Activated T-helper 2 cell treated with anti-CD3 and anti-CD28 coated beads, Interferon-gamma antibody, Interleukin-2, Interleukin-4, amounts not matched to agents 10 μg/mL and 5 μg/mL and 100 μg/mL, durations not matched to agents 14 hours and 24 hours and 36 hours (primary cell): ENCODE results near the gene THSD7A. TPM values are rescaled to one million over a fixed set of nuclear protein-coding genes. Genes with fewer than 3 reads are reported as not detected.

Source experiments
- DNase-seq: peaks from one replicate; pipeline ENCODE4 v3.0.0; 2021; ENCODE audit warnings: low spot score
- H3K27ac Mint-ChIP-seq: one replicate; pipeline ENCODE4 v1.8.0; 2021; ENCODE audit warnings: mixed read lengths
- H3K27me3 Mint-ChIP-seq: one replicate; pipeline ENCODE4 v1.8.0; 2021; ENCODE audit warnings: low read depth, mixed read lengths
- H3K36me3 Mint-ChIP-seq: one replicate; pipeline ENCODE4 v1.8.0; 2021; ENCODE audit warnings: low read depth, mixed read lengths
- H3K4me1 Mint-ChIP-seq: one replicate; pipeline ENCODE4 v1.8.0; 2021; ENCODE audit warnings: low read depth, mixed read lengths
- H3K4me3 Mint-ChIP-seq: one replicate; pipeline ENCODE4 v1.8.0; 2021; ENCODE audit warnings: low read depth, mild to moderate bottlenecking, moderate library complexity, mixed read lengths
- H3K9me3 Mint-ChIP-seq: one replicate; pipeline ENCODE4 v1.8.0; 2021; ENCODE audit warnings: mixed read lengths
- intact Hi-C: fragments of 100-400 bp; cut with micrococcal nuclease; formaldehyde crosslinking; loops from one replicate; pipeline ENCODE4 v1.15.1; 2023
- total RNA-seq: library from RNA; stranded (reverse); gene quantifications from 2 replicates; pipeline ENCODE4 v1.2.3, GENCODE V29; 2022

THSD7A gene
- total RNA-seq, 1 donor from 2014 or later, result not detected

GRCh38 chr7:11667071-11667809, 164.8 kb downstream of the THSD7A start:
- intact Hi-C loops, result no loop called here
- no peaks in the 10 kb centered on the region for H3K36me3 Mint-ChIP-seq
- H3K4me3 Mint-ChIP-seq, result no peak overlapping the region
- no peaks in the 10 kb centered on the region for H3K9me3 Mint-ChIP-seq
- no peaks in the 10 kb centered on the region for H3K4me1 Mint-ChIP-seq
- H3K27ac Mint-ChIP-seq, result no peak overlapping the region
- no peak for DNase-seq
- no peaks in the 10 kb centered on the region for H3K27me3 Mint-ChIP-seq

GRCh38 chr7:11665357-11665756, 166.6 kb downstream of the THSD7A start:
- no peak for DNase-seq
- Mint-ChIP-seq H3K36me3 (no peaks in the 10 kb centered on the region), H3K27ac (no peak overlapping the region), H3K4me1 (no peaks in the 10 kb centered on the region), H3K4me3 (no peak overlapping the region), H3K9me3 (no peaks in the 10 kb centered on the region), H3K27me3 (no peaks in the 10 kb centered on the region)
- intact Hi-C loops, result no loop called here

- no peak overlapping the region for H3K27ac Mint-ChIP-seq
- no peak for DNase-seq
- H3K9me3 Mint-ChIP-seq, result no peaks in the 10 kb centered on the region
- no peaks in the 10 kb centered on the region for H3K27me3 Mint-ChIP-seq
- H3K4me3 Mint-ChIP-seq, result no peak overlapping the region
- H3K4me1 Mint-ChIP-seq, result no peaks in the 10 kb centered on the region
- intact Hi-C loops, result no loop called here
- H3K36me3 Mint-ChIP-seq, result no peaks in the 10 kb centered on the region
These were observed 176.4 kb downstream of the THSD7A start for GRCh38 chr7:11655642-11656041.

GRCh38 chr7:11655163-11655562, 176.8 kb downstream of the THSD7A start:
- no peak for DNase-seq
- intact Hi-C loops, result no loop called here
- H3K27ac Mint-ChIP-seq, result no peak overlapping the region
- H3K36me3 Mint-ChIP-seq, result no peaks in the 10 kb centered on the region
- H3K4me1 Mint-ChIP-seq, result no peaks in the 10 kb centered on the region
- no peak overlapping the region for H3K4me3 Mint-ChIP-seq
- no peaks in the 10 kb centered on the region for H3K9me3 Mint-ChIP-seq
- H3K27me3 Mint-ChIP-seq, result no peaks in the 10 kb centered on the region

GRCh38 chr7:11650500-11650899, 181.5 kb downstream of the THSD7A start:
- Mint-ChIP-seq H3K27me3 (no peaks in the 10 kb centered on the region), H3K4me3 (no peak overlapping the region), H3K27ac (no peak overlapping the region), H3K9me3 (no peaks in the 10 kb centered on the region), H3K36me3 (no peaks in the 10 kb centered on the region), H3K4me1 (no peaks in the 10 kb centered on the region)
- intact Hi-C loops, result no loop called here
- no peak for DNase-seq

- DNase-seq, result no peak
- Mint-ChIP-seq H3K9me3 (no peaks in the 10 kb centered on the region), H3K4me1 (no peaks in the 10 kb centered on the region), H3K4me3 (no peak overlapping the region), H3K36me3 (no peaks in the 10 kb centered on the region), H3K27ac (no peak overlapping the region), H3K27me3 (no peaks in the 10 kb centered on the region)
- intact Hi-C loops, result no loop called here
These were observed 182.0 kb downstream of the THSD7A start for GRCh38 chr7:11650030-11650429.

- no peak overlapping the region for H3K4me3 Mint-ChIP-seq
- H3K27me3 Mint-ChIP-seq, result no peaks in the 10 kb centered on the region
- no peak for DNase-seq
- H3K27ac Mint-ChIP-seq, result no peak overlapping the region
- H3K36me3 Mint-ChIP-seq, result no peaks in the 10 kb centered on the region
- H3K4me1 Mint-ChIP-seq, result no peaks in the 10 kb centered on the region
- intact Hi-C loops, result no loop called here
- no peaks in the 10 kb centered on the region for H3K9me3 Mint-ChIP-seq
These were observed 183.0 kb downstream of the THSD7A start for GRCh38 chr7:11648980-11649379.

- Mint-ChIP-seq H3K4me3 (no peak overlapping the region), H3K27me3 (no peaks in the 10 kb centered on the region), H3K9me3 (no peaks in the 10 kb centered on the region), H3K27ac (no peak overlapping the region), H3K36me3 (no peaks in the 10 kb centered on the region), H3K4me1 (no peaks in the 10 kb centered on the region)
- no peak for DNase-seq
- intact Hi-C loops, result no loop called here
These were observed 183.9 kb downstream of the THSD7A start for GRCh38 chr7:11648101-11648500.

GRCh38 chr7:11642841-11643240, 189.2 kb downstream of the THSD7A start:
- H3K27ac Mint-ChIP-seq, result no peak overlapping the region
- no peaks in the 10 kb centered on the region for H3K4me1 Mint-ChIP-seq
- intact Hi-C loops, result no loop called here

GRCh38 chr7:11642276-11642675, 189.7 kb downstream of the THSD7A start:
- Mint-ChIP-seq H3K27me3 (no peaks in the 10 kb centered on the region), H3K9me3 (no peaks in the 10 kb centered on the region), H3K4me3 (no peak overlapping the region), H3K27ac (no peak overlapping the region), H3K4me1 (no peaks in the 10 kb centered on the region), H3K36me3 (no peaks in the 10 kb centered on the region)
- DNase-seq, result no peak
- intact Hi-C loops, result no loop called here

More at GRCh38 chr7:11642841-11643240, 189.2 kb downstream of the THSD7A start:
- Mint-ChIP-seq H3K36me3 (no peaks in the 10 kb centered on the region), H3K9me3 (no peaks in the 10 kb centered on the region), H3K4me3 (no peak overlapping the region), H3K27me3 (no peaks in the 10 kb centered on the region)
- no peak for DNase-seq

- Mint-ChIP-seq H3K27ac (no peak overlapping the region), H3K27me3 (no peaks in the 10 kb centered on the region), H3K4me1 (no peaks in the 10 kb centered on the region), H3K36me3 (no peaks in the 10 kb centered on the region), H3K9me3 (no peaks in the 10 kb centered on the region), H3K4me3 (no peak overlapping the region)
- DNase-seq, result no peak
- intact Hi-C loops, result no loop called here
These were observed 193.8 kb downstream of the THSD7A start for GRCh38 chr7:11638011-11638774.

GRCh38 chr7:11636274-11636673, 195.7 kb downstream of the THSD7A start:
- no peaks in the 10 kb centered on the region for H3K4me1 Mint-ChIP-seq
- no peak for DNase-seq
- H3K27ac Mint-ChIP-seq, result no peak overlapping the region
- intact Hi-C loops, result no loop called here
- no peaks in the 10 kb centered on the region for H3K9me3 Mint-ChIP-seq
- no peaks in the 10 kb centered on the region for H3K36me3 Mint-ChIP-seq
- no peaks in the 10 kb centered on the region for H3K27me3 Mint-ChIP-seq
- H3K4me3 Mint-ChIP-seq, result no peak overlapping the region

GRCh38 chr7:11633310-11633709, 198.7 kb downstream of the THSD7A start:
- intact Hi-C loops, result no loop called here
- Mint-ChIP-seq H3K9me3 (no peaks in the 10 kb centered on the region), H3K27ac (no peak overlapping the region), H3K4me1 (no peaks in the 10 kb centered on the region), H3K27me3 (no peaks in the 10 kb centered on the region), H3K4me3 (no peak overlapping the region), H3K36me3 (no peaks in the 10 kb centered on the region)
- DNase-seq, result no peak
